ENCODE measurements around the gene HAS3.

- TF ChIP-seq POLR2A (IDR thresholded peaks at IDR 0.05) (no peak), CTCF (IDR thresholded peaks at IDR 0.05) (no peak), EP300 (IDR thresholded peaks at IDR 0.05) (no peak)
Measured at GRCh38 chr16:69093974-69094373, 11.5 kb upstream of the HAS3 start.
